ENCODE data around the gene RAB42.
A peak's percentile ranks its signal among the peaks of the same experiment; 100 is the strongest.

DNA sequence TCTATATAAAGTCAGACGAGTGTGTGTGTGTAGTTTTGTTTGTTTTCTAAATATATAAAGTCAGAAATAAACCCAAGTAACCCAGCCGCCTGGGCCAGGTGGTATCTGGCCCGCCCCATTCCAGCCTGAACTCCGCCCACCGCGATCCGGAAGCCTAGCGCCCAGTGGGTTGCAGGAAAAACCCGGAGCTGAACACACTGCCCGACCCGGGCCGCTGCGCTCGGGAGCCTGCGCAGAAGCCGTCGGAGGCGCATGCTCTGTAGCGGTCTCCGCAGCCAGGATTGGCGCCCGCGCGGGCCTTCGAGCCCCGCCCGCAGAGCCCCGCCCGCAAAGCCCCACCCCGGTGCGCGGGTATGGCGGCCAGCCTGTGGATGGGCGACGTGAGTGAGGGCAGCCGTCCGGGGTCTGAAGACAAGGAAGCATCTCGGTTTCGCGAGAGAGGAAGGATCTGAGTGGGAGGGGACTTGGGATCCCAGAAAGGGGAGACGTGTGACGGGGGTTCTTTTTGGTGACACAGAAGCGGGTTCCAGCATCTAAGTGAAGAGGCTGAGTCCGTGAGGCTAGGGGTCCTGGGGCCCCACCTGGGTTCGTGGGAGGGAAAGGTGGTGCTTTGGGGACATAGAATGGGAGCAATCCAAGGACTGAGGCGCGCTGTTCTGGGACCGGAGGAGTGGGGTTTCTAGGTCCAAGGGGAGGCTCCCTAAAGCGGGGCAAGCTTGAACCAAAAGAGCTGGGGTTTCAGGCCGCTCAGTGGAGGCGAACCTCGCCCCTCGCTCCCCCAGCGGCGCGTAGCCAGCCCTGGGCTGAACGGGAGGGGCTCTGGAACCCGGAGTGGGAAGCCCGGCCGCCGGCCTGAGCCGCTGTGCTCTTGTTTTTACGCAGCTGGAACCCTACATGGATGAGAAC lies 39.1 kb upstream of the RAB42 start, which contains the start of gene TRNAU1AP:
- TF ChIP-seq, protein P1, sequence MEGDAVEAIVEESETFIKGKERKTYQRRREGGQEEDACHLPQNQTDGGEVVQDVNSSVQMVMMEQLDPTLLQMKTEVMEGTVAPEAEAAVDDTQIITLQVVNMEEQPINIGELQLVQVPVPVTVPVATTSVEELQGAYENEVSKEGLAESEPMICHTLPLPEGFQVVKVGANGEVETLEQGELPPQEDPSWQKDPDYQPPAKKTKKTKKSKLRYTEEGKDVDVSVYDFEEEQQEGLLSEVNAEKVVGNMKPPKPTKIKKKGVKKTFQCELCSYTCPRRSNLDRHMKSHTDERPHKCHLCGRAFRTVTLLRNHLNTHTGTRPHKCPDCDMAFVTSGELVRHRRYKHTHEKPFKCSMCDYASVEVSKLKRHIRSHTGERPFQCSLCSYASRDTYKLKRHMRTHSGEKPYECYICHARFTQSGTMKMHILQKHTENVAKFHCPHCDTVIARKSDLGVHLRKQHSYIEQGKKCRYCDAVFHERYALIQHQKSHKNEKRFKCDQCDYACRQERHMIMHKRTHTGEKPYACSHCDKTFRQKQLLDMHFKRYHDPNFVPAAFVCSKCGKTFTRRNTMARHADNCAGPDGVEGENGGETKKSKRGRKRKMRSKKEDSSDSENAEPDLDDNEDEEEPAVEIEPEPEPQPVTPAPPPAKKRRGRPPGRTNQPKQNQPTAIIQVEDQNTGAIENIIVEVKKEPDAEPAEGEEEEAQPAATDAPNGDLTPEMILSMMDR (IDR thresholded peaks at IDR 0.05 in 4 of 5, conservative IDR thresholded peaks at IDR 0.05 in 1 of 5), result no peak
- peak; percentile 80 to 87 for TF ChIP-seq POLR2A (IDR thresholded peaks at IDR 0.05)

Data from gastrocnemius medialis (tissue), 4 donors.